GM23248 (cell line): ENCODE measurements around the gene CLK3. TPM values are rescaled to one million over a fixed set of nuclear protein-coding genes. Genes with fewer than 3 reads are reported as not detected.
A peak's percentile ranks its signal among the peaks of the same experiment; 100 is the strongest.

ENCODE experiments used
- DNase-seq: peaks from one replicate; pipeline ENCODE4 v3.0.0-alpha.2; 2015
- H2AFZ ChIP-seq: fragments of 200-600 bp; sonication (generic); 2 replicates; pipeline ENCODE4 v1.6.1; 2016; ENCODE audit warnings: antibody characterized with exemption
- H3F3A ChIP-seq: fragments of 200-600 bp; sonication (generic); 2 replicates; pipeline ENCODE4 v1.6.1; 2016; ENCODE audit warnings: mild to moderate bottlenecking, antibody characterized with exemption, mixed run types; ENCODE audit not compliant: insufficient read depth
- H3K27ac ChIP-seq: fragments of 200-600 bp; sonication (generic); 2 replicates; pipeline ENCODE4 v1.5.1; 2016; ENCODE audit warnings: mild to moderate bottlenecking
- H3K27me3 ChIP-seq: fragments of 200-600 bp; sonication (generic); replicated peaks from 2 replicates; pipeline ENCODE4 v1.6.1; 2016; ENCODE audit warnings: mild to moderate bottlenecking; ENCODE audit not compliant: insufficient read depth
- H3K36me3 ChIP-seq: fragments of 200-600 bp; sonication (generic); 2 replicates; pipeline ENCODE4 v1.6.1; 2016; ENCODE audit warnings: low read depth, mild to moderate bottlenecking
- H3K4me1 ChIP-seq: fragments of 200-600 bp; sonication (generic); 2 replicates; pipeline ENCODE4 v1.6.1; 2016; ENCODE audit warnings: mild to moderate bottlenecking; ENCODE audit not compliant: insufficient read depth
- H3K4me2 ChIP-seq: fragments of 200-600 bp; sonication (generic); one replicate; pipeline ENCODE4 v1.6.1; 2016; ENCODE audit warnings: mild to moderate bottlenecking; ENCODE audit not compliant: unreplicated experiment
- H3K4me3 ChIP-seq: fragments of 200-600 bp; sonication (generic); 2 replicates; pipeline ENCODE4 v1.5.1; 2016; ENCODE audit warnings: mild to moderate bottlenecking
- H3K79me2 ChIP-seq: fragments of 200-600 bp; sonication (generic); 2 replicates; pipeline ENCODE4 v1.6.1; 2016; ENCODE audit warnings: mild to moderate bottlenecking; ENCODE audit not compliant: insufficient read depth
- H3K9ac ChIP-seq: fragments of 200-600 bp; sonication (generic); 2 replicates; pipeline ENCODE4 v1.6.1; 2016; ENCODE audit warnings: mild to moderate bottlenecking
- H3K9me2 ChIP-seq: fragments of 200-600 bp; sonication (generic); 2 replicates; pipeline ENCODE4 v1.6.1; 2016; ENCODE audit warnings: mixed run types, mild to moderate bottlenecking, moderate library complexity; ENCODE audit not compliant: insufficient read depth
- H3K9me3 ChIP-seq: fragments of 200-600 bp; sonication (generic); one replicate; pipeline ENCODE4 v1.6.1; 2017; ENCODE audit warnings: low read depth
- H4K20me1 ChIP-seq: fragments of 200-600 bp; sonication (generic); 2 replicates; pipeline ENCODE4 v1.6.0; 2016; ENCODE audit not compliant: insufficient read depth
- EZH2 ChIP-seq: fragments of 200-600 bp; sonication (generic); IDR thresholded peaks from 2 replicates; pipeline ENCODE4 v1.6.1; 2018; ENCODE audit warnings: antibody characterized with exemption, mild to moderate bottlenecking; ENCODE audit not compliant: insufficient read depth, poor library complexity, severe bottlenecking
- EZH2phosphoT487 ChIP-seq: fragments of 200-600 bp; sonication (generic); IDR thresholded peaks from 2 replicates; pipeline ENCODE4 v1.6.1; 2018; ENCODE audit warnings: antibody characterized with exemption, moderate library complexity, mild to moderate bottlenecking, low read depth; ENCODE audit not compliant: insufficient read depth
- WGBS, 2 experiments: methylation state at CpG; one replicate each; pipeline ENCODE4 v1.1.6; 2015 to 2017; ENCODE audit warnings: low lambda C conversion rate in 2 of 2, low coverage in 1 of 2; ENCODE audit errors: missing lambda C conversion rate in 2 of 2; 5-methylcytosine and 5-hydroxymethylcytosine counted together
- in situ Hi-C: fragments of 300-500 bp; cut with MboI; formaldehyde crosslinking; loops from 2 replicates; pipeline ENCODE4 v1.15.0; 2020
- polyA plus RNA-seq: library from polyadenylated mRNA; unstranded; fragments of >200 nt; fragmentation: Nextera tagmentation; extraction: Ambion mirVana; gene quantifications from 2 replicates; pipeline ENCODE4 v1.2.1, GENCODE V29; 2016
- total RNA-seq: library from RNA; depleted of rRNA; stranded (reverse); fragments of >200 nt; shearing (Covaris generic); gene quantifications from 2 replicates; pipeline ENCODE4 v1.2.3, GENCODE V29; 2014

CLK3 gene
- total and polyA plus RNA-seq, 2 experiments from 2014 or later = 41.9 to 67.9 TPM

DNA sequence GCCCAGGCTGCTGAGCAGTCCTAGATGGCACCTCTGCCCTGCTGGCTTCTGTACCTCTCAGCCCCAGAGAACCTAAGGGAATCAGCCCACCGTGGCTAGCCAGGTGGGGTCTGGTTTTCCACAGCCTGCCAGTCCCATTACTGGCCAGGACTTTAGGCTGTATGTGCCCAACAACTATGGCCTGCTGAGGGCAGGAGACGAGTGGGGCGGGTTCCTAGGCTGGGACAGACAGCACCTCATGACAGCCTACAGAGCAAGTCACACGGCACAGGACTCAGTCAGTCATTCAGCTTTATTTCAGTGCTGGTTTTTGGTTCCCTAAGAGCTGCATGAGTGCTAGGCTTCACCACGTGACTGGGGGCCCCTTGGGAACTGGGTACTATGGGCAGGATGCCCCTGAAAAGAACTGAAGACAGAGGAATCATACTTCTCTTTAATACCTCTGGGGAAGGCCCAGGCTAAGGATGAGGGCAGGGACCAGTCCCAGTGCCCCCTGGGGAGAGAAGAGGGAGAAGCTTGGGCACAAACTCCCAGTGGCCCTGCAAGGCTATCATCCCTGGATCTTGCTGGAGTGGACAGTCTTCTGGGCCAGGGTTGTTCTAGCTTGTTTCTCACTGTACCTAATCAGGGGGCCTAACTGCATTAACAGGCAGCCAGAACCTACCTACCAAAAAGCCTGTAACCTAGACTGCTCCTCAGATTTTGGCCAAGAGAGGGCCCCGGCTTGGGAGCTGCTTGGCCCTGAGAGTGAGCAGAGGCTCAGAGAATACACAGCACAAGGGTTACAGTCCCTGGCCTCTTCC is 14.8 kb downstream of the CLK3 start:
- WGBS, 2 experiments = 54 to 55% methylated on average over 6 of the region's 6 CpGs
- Histone ChIP-seq H4K20me1 (no peaks in the 10 kb centered on the region), H3K27ac (no peak overlapping the region), H3K4me3 (no peak overlapping the region), H3F3A (peaks cover 12% of the 10 kb centered on the region; the same call in 1 of the 2 replicates), H3K36me3 (peaks cover 24% of the 10 kb centered on the region; the same call in 1 of the 2 replicates), H3K9me3 (no peaks in the 10 kb centered on the region), H2AFZ (no peak overlapping the region), H3K4me1 (no peaks in the 10 kb centered on the region), H3K27me3 (no peaks in the 10 kb centered on the region), H3K9ac (no peak overlapping the region), H3K9me2 (no peaks in the 10 kb centered on the region), H3K79me2 (no peaks in the 10 kb centered on the region), H3K4me2 (no peak overlapping the region)
- DNase-seq = peak; percentile 19
- TF ChIP-seq EZH2 = no peak
- TF ChIP-seq EZH2phosphoT487 = no peak
- in situ Hi-C loops = loop anchor here (5.0 kb wide), 1 partner anchor 137 kb away; no protein-coding TSS in a partner anchor

DNA sequence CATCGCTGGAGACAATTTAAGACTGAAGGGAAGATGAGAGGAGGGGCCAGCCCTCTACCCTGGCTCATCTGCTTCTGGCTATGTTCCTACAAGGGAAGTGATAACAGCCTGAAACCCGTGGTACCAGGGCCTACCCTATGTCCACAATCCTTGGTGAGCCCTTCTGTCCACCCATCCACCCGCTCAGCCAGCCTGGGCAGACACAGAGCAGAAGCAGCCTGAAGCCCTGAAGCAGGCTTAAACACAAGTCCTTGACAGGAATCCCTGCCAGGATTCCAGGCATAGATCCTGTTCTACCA is 15.4 kb downstream of the CLK3 start:
- Histone ChIP-seq H2AFZ (no peak overlapping the region), H3K4me3 (no peak overlapping the region), H3K36me3 (peaks cover 24% of the 10 kb centered on the region; the same call in 1 of the 2 replicates), H3K79me2 (no peaks in the 10 kb centered on the region), H3K4me2 (no peak overlapping the region), H3K9ac (no peak overlapping the region), H3K9me3 (no peaks in the 10 kb centered on the region), H3K27ac (no peak overlapping the region), H3K4me1 (no peaks in the 10 kb centered on the region), H4K20me1 (no peaks in the 10 kb centered on the region), H3K9me2 (no peaks in the 10 kb centered on the region), H3F3A (peaks cover 12% of the 10 kb centered on the region; the same call in 1 of the 2 replicates), H3K27me3 (no peaks in the 10 kb centered on the region)
- no peak for DNase-seq
- in situ Hi-C loops = loop anchor here (5.0 kb wide), 1 partner anchor 136 kb away; no protein-coding TSS in a partner anchor
- TF ChIP-seq EZH2phosphoT487 (no peak), EZH2 (no peak)
- 46 to 57% methylated on average over 3 of the region's 3 CpGs for WGBS, 2 experiments

DNA sequence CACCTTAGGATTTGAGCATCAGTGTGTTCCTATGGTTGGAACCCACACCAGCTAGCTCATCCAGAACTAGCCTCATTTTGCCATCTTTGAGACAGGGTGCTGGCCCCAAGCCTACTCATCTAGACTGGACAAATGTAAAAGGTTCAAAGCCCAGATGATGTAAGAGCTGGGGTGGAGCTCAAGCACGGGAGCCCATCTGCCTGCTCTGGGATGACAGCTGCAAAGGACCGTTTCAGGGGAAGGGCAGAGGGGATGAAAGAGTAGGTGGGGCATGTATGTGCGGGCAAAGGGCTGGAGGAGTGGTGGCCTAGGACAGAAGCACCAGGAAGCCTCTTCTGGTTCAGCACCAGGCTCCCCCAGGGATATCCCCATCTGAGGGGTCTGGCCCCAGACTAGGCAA is 15.8 kb downstream of the CLK3 start:
- Histone ChIP-seq H3F3A (peaks cover 12% of the 10 kb centered on the region; the same call in 1 of the 2 replicates), H3K9ac (no peak overlapping the region), H2AFZ (no peak overlapping the region), H3K4me2 (no peak overlapping the region), H3K27me3 (no peaks in the 10 kb centered on the region), H3K4me1 (no peaks in the 10 kb centered on the region), H4K20me1 (no peaks in the 10 kb centered on the region), H3K9me3 (no peaks in the 10 kb centered on the region), H3K36me3 (peaks cover 24% of the 10 kb centered on the region; the same call in 1 of the 2 replicates), H3K9me2 (no peaks in the 10 kb centered on the region), H3K79me2 (no peaks in the 10 kb centered on the region), H3K27ac (no peak overlapping the region), H3K4me3 (no peak overlapping the region)
- in situ Hi-C loops = loop anchor here (5.0 kb wide), 1 partner anchor 136 kb away; no protein-coding TSS in a partner anchor
- DNase-seq = peak; percentile 32
- TF ChIP-seq EZH2 (no peak), EZH2phosphoT487 (no peak)
- WGBS, 2 experiments = 36 to 42% methylated on average over 3 of the region's 3 CpGs

DNA sequence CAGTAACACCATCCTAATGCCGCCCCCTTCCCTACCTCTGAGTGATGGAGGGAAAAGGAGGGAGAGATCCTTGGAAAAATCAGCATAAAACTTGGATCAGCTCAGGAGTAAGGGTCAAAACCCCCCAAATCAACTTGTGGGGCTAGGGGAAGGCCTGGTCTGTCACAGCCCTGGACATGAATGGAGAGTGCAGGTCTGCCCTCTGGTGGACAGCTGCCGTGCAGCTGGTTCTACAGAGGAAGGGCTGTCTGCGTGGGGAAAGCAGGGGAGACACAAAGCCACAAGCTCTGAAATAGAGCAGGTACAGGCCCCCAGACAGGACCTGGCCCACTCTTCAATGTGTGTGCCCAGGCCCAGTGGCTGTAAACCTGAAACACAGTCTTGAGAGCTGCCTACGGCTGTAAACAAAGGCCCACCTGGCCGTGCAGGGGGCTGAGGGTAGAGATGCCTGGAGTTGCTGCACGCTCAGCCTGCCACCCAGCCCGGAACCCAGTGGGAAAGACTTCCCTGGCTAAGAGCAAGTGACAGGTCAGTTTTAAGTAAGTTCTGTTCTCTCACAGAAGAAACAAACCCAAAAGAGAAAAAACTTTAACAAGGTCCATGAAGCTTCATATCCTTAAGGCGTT is 16.4 kb downstream of the CLK3 start:
- DNase-seq = peak; percentile 71
- in situ Hi-C loops = loop anchor here (5.0 kb wide), 1 partner anchor 135 kb away; no protein-coding TSS in a partner anchor

More for the DNA sequence above, 16.4 kb downstream of the CLK3 start:
- no peak overlapping the region for H3K27ac ChIP-seq
- no peaks in the 10 kb centered on the region for H3K9me2 ChIP-seq
- H4K20me1 ChIP-seq = no peaks in the 10 kb centered on the region
- H3K4me1 ChIP-seq = no peaks in the 10 kb centered on the region
- no peak overlapping the region for H3K9ac ChIP-seq
- no peaks in the 10 kb centered on the region for H3K79me2 ChIP-seq
- H3K4me2 ChIP-seq = no peak overlapping the region
- H3K4me3 ChIP-seq = no peak overlapping the region
- H2AFZ ChIP-seq = no peak overlapping the region
- H3K9me3 ChIP-seq = no peaks in the 10 kb centered on the region
- TF ChIP-seq EZH2phosphoT487 (no peak), EZH2 (no peak)
- H3F3A ChIP-seq = peaks cover 12% of the 10 kb centered on the region; the same call in 1 of the 2 replicates
- H3K36me3 ChIP-seq = peaks cover 24% of the 10 kb centered on the region; the same call in 1 of the 2 replicates
- H3K27me3 ChIP-seq = no peaks in the 10 kb centered on the region
- WGBS, 2 experiments = 64% methylated on average over 8 of the region's 8 CpGs
